Stimulated activated CD4-positive, alpha-beta T cell treated with anti-CD3 and anti-CD28 coated beads, Interleukin-4, amount 100 ng/mL, for 24 hours (primary cell): ENCODE results near the gene MRPL58.
"Not testable (repeated sequence)": the region's sequence is repeated elsewhere in the genome, so short reads cannot be mapped to it uniquely, and the experiment has no call there.

Experiments
- DNase-seq: peaks from one replicate; pipeline ENCODE4 v3.0.0-alpha.2; 2020

MRPL58 gene

GRCh38 chr17:75019710-75020109 is 7.2 kb downstream of the MRPL58 start:
- DNase-seq, result no peak

GRCh38 chr17:75020331-75021110 is 8.1 kb downstream of the MRPL58 start:
- no peak for DNase-seq

- DNase-seq, result peak; percentile 30
These were observed 12.4 kb downstream of the MRPL58 start for GRCh38 chr17:75024686-75025397.

GRCh38 chr17:75025398-75025734 is 12.9 kb downstream of the MRPL58 start:
- DNase-seq, result not testable (repeated sequence)

GRCh38 chr17:75026650-75027049 is 14.2 kb downstream of the MRPL58 start:
- DNase-seq, result not testable (repeated sequence)

- DNase-seq, result no peak
These were observed 17.7 kb downstream of the MRPL58 start for GRCh38 chr17:75030161-75030560.

GRCh38 chr17:75031972-75032719 is 19.7 kb downstream of the MRPL58 start:
- peak; percentile 62 for DNase-seq

GRCh38 chr17:75032720-75033280 is 20.3 kb downstream of the MRPL58 start:
- no peak for DNase-seq

GRCh38 chr17:75033346-75034235 is 21.1 kb downstream of the MRPL58 start:
- DNase-seq, result peak; percentile 93

GRCh38 chr17:75034236-75034908 is 21.9 kb downstream of the MRPL58 start:
- peak; percentile 94 for DNase-seq

GRCh38 chr17:75036643-75037268 is 24.3 kb downstream of the MRPL58 start:
- DNase-seq, result peak; percentile 82

- no peak for DNase-seq
These were observed 26.8 kb downstream of the MRPL58 start for GRCh38 chr17:75039238-75039637.

- no peak for DNase-seq
These were observed 29.3 kb downstream of the MRPL58 start for GRCh38 chr17:75041656-75042280.

GRCh38 chr17:75043789-75044188 is 31.3 kb downstream of the MRPL58 start:
- not testable (repeated sequence) for DNase-seq

- DNase-seq, result no peak
These were observed 32.2 kb downstream of the MRPL58 start for GRCh38 chr17:75044716-75045115.

- peak; percentile 61 for DNase-seq
These were observed 33.5 kb downstream of the MRPL58 start for GRCh38 chr17:75045946-75046406.

GRCh38 chr17:75046407-75047289 is 34.2 kb downstream of the MRPL58 start, which contains the start of the genes ATP5PD and KCTD2:
TSS of gene ATP5PD (minus strand) at chr17:75046969. CDS start at chr17:75042650, 4,319 bp downstream.
TSS of gene KCTD2 (plus strand) at chr17:75047225. CDS start at chr17:75047251, 26 bp downstream.
- DNase-seq, result peak; percentile 95

- peak; percentile 26 for DNase-seq
These were observed 35.1 kb downstream of the MRPL58 start for GRCh38 chr17:75047398-75048098.
